Nephron progenitor cell (in vitro differentiated cells): Measurements from ENCODE around the gene CXCR5.
A peak's percentile ranks its signal among the peaks of the same experiment; 100 is the strongest.

Experiments
- DNase-seq: peaks from one replicate; pipeline ENCODE4 v3.0.0; 2021
- H3K27ac Mint-ChIP-seq: 2 replicates; pipeline ENCODE4 v1.8.0; 2021; ENCODE audit warnings: mild to moderate bottlenecking, moderate library complexity, mixed read lengths
- H3K27me3 Mint-ChIP-seq: 2 replicates; pipeline ENCODE4 v1.8.0; 2021; ENCODE audit warnings: mild to moderate bottlenecking, low read depth, mixed read lengths; ENCODE audit not compliant: poor library complexity
- H3K36me3 Mint-ChIP-seq: 2 replicates; pipeline ENCODE4 v1.8.0; 2021; ENCODE audit warnings: low read depth, mixed read lengths
- H3K4me1 Mint-ChIP-seq: 2 replicates; pipeline ENCODE4 v1.8.0; 2021; ENCODE audit warnings: mixed read lengths
- H3K4me3 Mint-ChIP-seq: 2 replicates; pipeline ENCODE4 v1.8.0; 2021; ENCODE audit warnings: mild to moderate bottlenecking, moderate library complexity, mixed read lengths
- H3K9me3 Mint-ChIP-seq: 2 replicates; pipeline ENCODE4 v1.8.0; 2021; ENCODE audit warnings: mild to moderate bottlenecking, moderate library complexity, mixed read lengths
- CTCF ChIP-seq: fragments of 200-600 bp; sonication (generic); IDR thresholded peaks from 2 replicates; pipeline ENCODE4 v1.5.0; 2021; ENCODE audit warnings: antibody characterized with exemption

The CXCR5 gene, protein sequence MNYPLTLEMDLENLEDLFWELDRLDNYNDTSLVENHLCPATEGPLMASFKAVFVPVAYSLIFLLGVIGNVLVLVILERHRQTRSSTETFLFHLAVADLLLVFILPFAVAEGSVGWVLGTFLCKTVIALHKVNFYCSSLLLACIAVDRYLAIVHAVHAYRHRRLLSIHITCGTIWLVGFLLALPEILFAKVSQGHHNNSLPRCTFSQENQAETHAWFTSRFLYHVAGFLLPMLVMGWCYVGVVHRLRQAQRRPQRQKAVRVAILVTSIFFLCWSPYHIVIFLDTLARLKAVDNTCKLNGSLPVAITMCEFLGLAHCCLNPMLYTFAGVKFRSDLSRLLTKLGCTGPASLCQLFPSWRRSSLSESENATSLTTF

DNA sequence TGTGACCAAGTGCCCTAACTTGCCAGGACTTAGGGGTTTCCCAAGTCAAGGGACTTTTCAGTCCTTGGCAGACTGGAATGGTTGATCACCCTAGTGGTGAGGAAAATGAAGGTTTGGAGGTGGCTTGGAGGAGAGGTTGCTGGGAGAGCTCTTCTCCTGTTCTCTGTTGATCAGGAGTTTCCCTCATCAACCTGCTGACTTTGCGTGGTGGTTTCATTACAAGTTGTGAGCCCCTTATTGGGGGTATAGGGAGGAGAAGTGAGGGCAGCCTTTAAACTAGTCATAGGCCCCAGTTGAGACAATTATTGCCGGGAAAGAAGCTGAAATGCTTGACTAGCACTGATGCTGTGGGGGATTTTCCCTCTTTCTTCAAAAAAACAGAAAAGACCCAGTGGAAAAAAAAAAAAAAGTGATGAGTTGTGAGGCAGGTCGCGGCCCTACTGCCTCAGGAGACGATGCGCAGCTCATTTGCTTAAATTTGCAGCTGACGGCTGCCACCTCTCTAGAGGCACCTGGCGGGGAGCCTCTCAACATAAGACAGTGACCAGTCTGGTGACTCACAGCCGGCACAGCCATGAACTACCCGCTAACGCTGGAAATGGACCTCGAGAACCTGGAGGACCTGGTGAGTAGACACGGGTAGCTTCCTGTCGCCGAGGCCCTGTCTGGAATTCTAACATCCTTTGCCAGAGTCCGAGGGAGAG, at the start of gene CXCR5:
CXCR5 (plus strand) TSS at position 525 of the 704 bp plus-strand sequence; CDS start at position 575, 50 bp downstream.
- H3K4me1 Mint-ChIP-seq, result peaks cover 42% of the 10 kb centered on the region
- no peak for DNase-seq
- H3K27me3 Mint-ChIP-seq, result peaks cover 12% of the 10 kb centered on the region
- no peak within 1 kb of the TSS for H3K4me3 Mint-ChIP-seq
- H3K36me3 Mint-ChIP-seq, result no peaks in the 10 kb centered on the region
- H3K9me3 Mint-ChIP-seq, result no peaks in the 10 kb centered on the region
- TF ChIP-seq CTCF, result no peak
- no peak within 1 kb of the TSS for H3K27ac Mint-ChIP-seq

- no peak for DNase-seq
- H3K27ac Mint-ChIP-seq, result no peak overlapping the region
- peaks cover 5% of the 10 kb centered on the region for H3K4me1 Mint-ChIP-seq
- no peaks in the 10 kb centered on the region for H3K36me3 Mint-ChIP-seq
- H3K4me3 Mint-ChIP-seq, result no peak overlapping the region
- no peak for TF ChIP-seq CTCF
- H3K27me3 Mint-ChIP-seq, result peaks cover 20% of the 10 kb centered on the region
- no peaks in the 10 kb centered on the region for H3K9me3 Mint-ChIP-seq
Measured at GRCh38 chr11:118834427-118835028, 49.2 kb upstream of the CXCR5 start.

DNA sequence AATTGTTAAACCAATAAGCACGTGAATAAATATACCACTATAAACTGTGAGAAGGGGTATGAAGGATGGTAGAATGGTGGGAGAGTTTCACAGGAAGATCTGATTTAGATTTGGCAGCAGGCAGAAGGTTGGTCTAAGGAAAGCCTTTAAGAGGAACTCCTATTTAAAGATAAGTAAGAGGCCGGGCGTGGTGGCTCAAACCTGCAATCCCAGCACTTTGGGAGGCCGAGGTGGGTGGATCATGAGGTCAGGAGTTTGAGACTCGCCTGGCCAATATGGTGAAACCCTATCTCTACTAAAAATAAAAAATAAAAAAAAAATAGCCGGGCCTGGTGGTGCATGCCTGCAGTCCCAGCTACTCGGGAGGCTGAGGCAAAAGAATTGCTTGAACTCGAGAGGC, 45.8 kb upstream of the CXCR5 start:
- Mint-ChIP-seq H3K27me3 (peaks cover 19% of the 10 kb centered on the region), H3K4me3 (no peak overlapping the region), H3K9me3 (no peaks in the 10 kb centered on the region), H3K4me1 (peaks cover 5% of the 10 kb centered on the region), H3K27ac (no peak overlapping the region), H3K36me3 (no peaks in the 10 kb centered on the region)
- TF ChIP-seq CTCF, result no peak
- no peak for DNase-seq

DNA sequence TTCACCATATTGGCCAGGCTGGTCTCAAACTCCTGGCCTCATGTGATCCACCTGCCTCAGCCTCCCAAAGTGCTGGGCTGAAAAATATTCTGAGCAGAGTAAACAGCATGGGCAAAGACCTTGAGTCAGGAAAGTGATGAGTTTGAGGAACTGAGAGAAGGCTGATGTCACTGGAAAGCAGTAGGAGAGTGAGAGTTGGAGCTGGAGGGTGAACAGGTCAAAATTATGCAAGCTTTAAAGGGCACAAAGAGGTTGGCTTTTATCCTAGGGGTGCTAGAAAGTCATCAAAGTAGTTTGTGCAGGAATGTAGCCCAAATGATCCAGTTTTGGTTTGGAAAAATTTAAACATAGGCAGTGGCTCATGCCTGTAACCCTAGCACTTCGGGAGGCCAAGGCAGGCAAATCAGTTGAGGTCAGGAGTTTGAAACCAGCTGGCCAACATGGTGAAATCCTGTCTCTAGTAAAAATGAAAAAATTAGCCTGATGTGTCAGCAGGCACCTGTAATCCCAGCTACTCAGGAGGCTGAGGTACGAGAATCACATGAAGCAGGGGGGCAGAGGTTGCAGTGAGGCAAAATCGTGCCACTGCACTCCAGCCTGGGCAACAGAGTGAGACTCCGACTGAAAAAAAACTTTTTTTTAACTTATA, 44.7 kb upstream of the CXCR5 start:
- Mint-ChIP-seq H3K27me3 (peaks cover 14% of the 10 kb centered on the region), H3K4me1 (peaks cover 5% of the 10 kb centered on the region), H3K27ac (peak overlapping the region; percentile 54), H3K4me3 (no peak overlapping the region), H3K36me3 (no peaks in the 10 kb centered on the region), H3K9me3 (no peaks in the 10 kb centered on the region)
- no peak for DNase-seq
- no peak for TF ChIP-seq CTCF

DNA sequence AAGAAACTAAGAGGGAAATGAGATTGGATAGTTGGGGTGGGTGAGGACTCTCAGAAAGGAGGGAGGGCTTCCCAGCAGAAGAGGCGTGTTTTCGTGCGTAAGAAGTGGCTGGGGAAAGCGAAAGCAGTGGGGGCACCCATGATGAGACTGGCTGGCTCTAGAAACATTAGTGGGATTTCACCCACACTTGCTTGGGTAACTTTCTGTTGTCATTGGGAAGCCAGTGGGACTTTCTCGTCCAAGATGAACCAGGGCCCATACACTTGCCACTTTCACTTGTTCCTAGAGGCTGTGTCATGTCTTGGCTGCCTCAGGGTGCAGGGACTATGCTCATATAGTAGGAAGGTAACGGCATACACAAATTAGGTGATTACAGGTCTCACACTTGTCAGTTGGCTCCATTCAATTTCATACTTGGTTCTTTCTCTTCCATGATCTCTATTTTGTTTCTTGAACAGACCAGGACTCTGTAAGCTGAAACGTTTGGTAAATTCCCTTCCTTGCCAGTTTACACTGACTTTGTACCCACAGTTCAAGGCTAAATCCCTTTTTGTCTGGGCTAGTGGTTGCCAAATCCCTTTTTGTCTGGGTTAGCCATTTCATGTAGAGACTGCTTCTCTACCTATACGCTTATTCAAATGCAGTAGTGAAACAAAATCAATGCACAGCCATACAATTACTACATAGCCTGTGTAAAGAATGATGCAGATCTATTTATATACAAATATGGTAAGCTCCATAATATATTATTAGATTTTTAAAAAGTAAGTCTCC, 42.0 kb upstream of the CXCR5 start:
- H3K27ac Mint-ChIP-seq, result no peak overlapping the region
- TF ChIP-seq CTCF, result no peak
- H3K4me3 Mint-ChIP-seq, result no peak overlapping the region
- H3K9me3 Mint-ChIP-seq, result no peaks in the 10 kb centered on the region
- no peak for DNase-seq
- peaks cover 4% of the 10 kb centered on the region for H3K4me1 Mint-ChIP-seq
- peaks cover 7% of the 10 kb centered on the region for H3K27me3 Mint-ChIP-seq
- H3K36me3 Mint-ChIP-seq, result no peaks in the 10 kb centered on the region
